ENCODE measurements around the gene PLEK.

- TF ChIP-seq CTCF (IDR thresholded peaks at IDR 0.05), result no peak
- no peak for TF ChIP-seq POLR2A (IDR thresholded peaks at IDR 0.05)
Measured at GRCh38 chr2:68333931-68334330, 31.2 kb upstream of the PLEK start.

All from uterus (tissue), 2 donors.